ENCODE results near the gene GSG1. TPM values are rescaled to one million over a fixed set of nuclear protein-coding genes. Genes with fewer than 3 reads are reported as not detected.
"Not testable (repeated sequence)": the region's sequence is repeated elsewhere in the genome, so short reads cannot be mapped to it uniquely, and the experiment has no call there.

GSG1 gene
- total RNA-seq, 1 donor: 0.36 TPM

DNA sequence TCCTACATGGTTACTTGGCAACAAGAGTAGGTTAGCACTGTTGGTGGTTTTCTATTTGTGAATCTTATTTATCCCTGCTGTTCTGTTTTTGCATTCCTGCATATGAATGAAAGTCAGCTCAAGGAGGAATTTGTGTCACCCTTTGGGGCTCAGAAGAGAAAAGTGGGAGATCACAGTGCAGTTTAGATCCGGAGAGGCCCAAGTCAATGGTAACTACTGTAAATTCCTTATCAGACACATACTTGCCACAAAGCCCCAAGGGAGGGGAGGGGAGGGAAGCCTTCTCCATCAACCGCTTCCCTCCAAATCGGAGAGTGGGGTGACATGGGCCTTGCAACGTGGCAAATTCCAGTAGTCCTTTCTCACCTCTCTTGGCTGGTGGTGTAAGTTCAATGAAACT is 15.0 kb downstream of the GSG1 start:
- Histone ChIP-seq H3K4me2 (ENCODE audit: insufficient read depth, low read length) (no peak overlapping the region), H3K4me3 (ENCODE audit: insufficient read depth, low read length) (no peak overlapping the region), H3K79me2 (ENCODE audit: insufficient read depth, low read length) (no peaks in the 10 kb centered on the region), H3K36me3 (ENCODE audit: insufficient read depth, low read length) (no peaks in the 10 kb centered on the region), H4K20me1 (ENCODE audit: insufficient read depth, low read length) (no peaks in the 10 kb centered on the region), H2AFZ (ENCODE audit: low read length) (no peak overlapping the region), H3K27ac (ENCODE audit: low read depth, low read length) (no peak overlapping the region), H3K27me3 (ENCODE audit: insufficient read depth, low read length) (no peaks in the 10 kb centered on the region), H3K9me3 (ENCODE audit: low read depth, low read length) (no peaks in the 10 kb centered on the region), H3K4me1 (ENCODE audit: insufficient read depth, low read length) (peaks cover 7% of the 10 kb centered on the region)
- TF ChIP-seq, protein P1, sequence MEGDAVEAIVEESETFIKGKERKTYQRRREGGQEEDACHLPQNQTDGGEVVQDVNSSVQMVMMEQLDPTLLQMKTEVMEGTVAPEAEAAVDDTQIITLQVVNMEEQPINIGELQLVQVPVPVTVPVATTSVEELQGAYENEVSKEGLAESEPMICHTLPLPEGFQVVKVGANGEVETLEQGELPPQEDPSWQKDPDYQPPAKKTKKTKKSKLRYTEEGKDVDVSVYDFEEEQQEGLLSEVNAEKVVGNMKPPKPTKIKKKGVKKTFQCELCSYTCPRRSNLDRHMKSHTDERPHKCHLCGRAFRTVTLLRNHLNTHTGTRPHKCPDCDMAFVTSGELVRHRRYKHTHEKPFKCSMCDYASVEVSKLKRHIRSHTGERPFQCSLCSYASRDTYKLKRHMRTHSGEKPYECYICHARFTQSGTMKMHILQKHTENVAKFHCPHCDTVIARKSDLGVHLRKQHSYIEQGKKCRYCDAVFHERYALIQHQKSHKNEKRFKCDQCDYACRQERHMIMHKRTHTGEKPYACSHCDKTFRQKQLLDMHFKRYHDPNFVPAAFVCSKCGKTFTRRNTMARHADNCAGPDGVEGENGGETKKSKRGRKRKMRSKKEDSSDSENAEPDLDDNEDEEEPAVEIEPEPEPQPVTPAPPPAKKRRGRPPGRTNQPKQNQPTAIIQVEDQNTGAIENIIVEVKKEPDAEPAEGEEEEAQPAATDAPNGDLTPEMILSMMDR (IDR thresholded peaks at IDR 0.05; ENCODE audit: extremely low read depth, low read depth, low read length): no peak
- DNase-seq (ENCODE audit: insufficient read length, low spot score, missing footprints): no peak

DNA sequence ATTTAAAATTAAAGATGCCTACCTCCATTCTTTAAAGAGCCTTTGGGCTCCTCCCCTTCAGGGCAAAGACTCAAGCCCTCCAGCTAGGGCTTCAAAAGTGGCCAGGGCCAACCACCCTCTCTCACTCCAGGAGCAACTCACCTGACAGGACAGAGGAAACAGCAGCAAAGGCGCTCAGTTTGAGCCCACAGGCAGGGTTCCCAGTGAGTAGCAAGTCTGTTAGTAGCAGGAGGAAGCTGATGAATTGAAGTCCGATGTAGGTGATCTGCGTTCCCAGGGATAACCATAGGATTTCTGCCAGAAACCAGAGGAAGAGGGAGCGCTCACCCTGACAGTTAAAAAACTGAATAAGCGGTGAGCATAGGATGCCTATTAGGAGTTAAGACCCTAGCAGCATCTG is 15.7 kb downstream of the GSG1 start:
- DNase-seq (ENCODE audit: insufficient read length, low spot score, missing footprints): no peak
- no peaks in the 10 kb centered on the region for H3K27me3 ChIP-seq (ENCODE audit: insufficient read depth, low read length)
- H3K4me3 ChIP-seq (ENCODE audit: insufficient read depth, low read length): no peak overlapping the region
- no peaks in the 10 kb centered on the region for H4K20me1 ChIP-seq (ENCODE audit: insufficient read depth, low read length)
- H3K79me2 ChIP-seq (ENCODE audit: insufficient read depth, low read length): no peaks in the 10 kb centered on the region
- no peaks in the 10 kb centered on the region for H3K4me1 ChIP-seq (ENCODE audit: insufficient read depth, low read length)
- no peak overlapping the region for H2AFZ ChIP-seq (ENCODE audit: low read length)
- H3K27ac ChIP-seq (ENCODE audit: low read depth, low read length): no peak overlapping the region
- H3K9me3 ChIP-seq (ENCODE audit: low read depth, low read length): no peaks in the 10 kb centered on the region
- TF ChIP-seq, protein P1 (IDR thresholded peaks at IDR 0.05; ENCODE audit: extremely low read depth, low read depth, low read length): no peak
- no peak overlapping the region for H3K4me2 ChIP-seq (ENCODE audit: insufficient read depth, low read length)
- no peaks in the 10 kb centered on the region for H3K36me3 ChIP-seq (ENCODE audit: insufficient read depth, low read length)

DNA sequence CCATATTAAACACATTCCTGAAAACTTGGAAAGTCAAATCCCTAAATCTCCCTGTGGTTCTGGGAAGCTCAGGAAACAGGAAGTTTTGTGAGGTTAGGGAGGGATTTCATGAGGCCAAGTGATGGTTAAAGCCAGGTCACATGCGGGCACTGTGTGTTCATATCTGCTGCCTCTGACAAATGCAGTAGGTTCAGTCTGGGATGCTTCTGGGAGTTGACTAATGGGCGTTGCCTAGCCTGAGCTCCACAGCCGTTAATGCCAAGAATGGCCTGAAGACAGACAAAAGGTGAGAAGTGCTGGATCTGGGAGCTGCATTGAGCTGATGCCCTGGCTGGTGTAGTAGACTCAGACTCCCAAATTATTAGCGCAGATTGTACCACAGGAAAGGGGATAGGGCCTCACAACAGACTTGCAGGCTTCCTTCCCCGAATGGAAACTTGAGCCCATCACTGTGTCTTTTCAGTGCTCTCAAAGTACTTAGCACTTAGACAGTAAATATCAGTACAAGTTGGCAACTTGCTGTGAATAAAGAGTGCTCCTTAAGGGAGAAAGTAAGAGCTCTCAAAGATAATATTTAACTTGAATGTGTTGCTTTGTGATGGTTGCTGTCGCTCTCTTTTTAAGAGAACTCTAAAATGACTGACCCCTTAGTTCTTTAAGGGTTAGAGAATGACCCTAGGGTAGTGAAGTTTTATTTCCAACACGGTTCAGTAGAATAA is 17.3 kb downstream of the GSG1 start:
- no peaks in the 10 kb centered on the region for H3K27me3 ChIP-seq (ENCODE audit: insufficient read depth, low read length)
- TF ChIP-seq, protein P1 (IDR thresholded peaks at IDR 0.05; ENCODE audit: extremely low read depth, low read depth, low read length): no peak
- no peaks in the 10 kb centered on the region for H3K9me3 ChIP-seq (ENCODE audit: low read depth, low read length)
- H3K4me1 ChIP-seq (ENCODE audit: insufficient read depth, low read length): no peaks in the 10 kb centered on the region
- no peak overlapping the region for H3K27ac ChIP-seq (ENCODE audit: low read depth, low read length)
- no peak overlapping the region for H2AFZ ChIP-seq (ENCODE audit: low read length)
- no peaks in the 10 kb centered on the region for H3K36me3 ChIP-seq (ENCODE audit: insufficient read depth, low read length)
- no peak overlapping the region for H3K4me2 ChIP-seq (ENCODE audit: insufficient read depth, low read length)
- DNase-seq (ENCODE audit: insufficient read length, low spot score, missing footprints): no peak
- H4K20me1 ChIP-seq (ENCODE audit: insufficient read depth, low read length): no peaks in the 10 kb centered on the region
- no peaks in the 10 kb centered on the region for H3K79me2 ChIP-seq (ENCODE audit: insufficient read depth, low read length)
- H3K4me3 ChIP-seq (ENCODE audit: insufficient read depth, low read length): no peak overlapping the region

DNA sequence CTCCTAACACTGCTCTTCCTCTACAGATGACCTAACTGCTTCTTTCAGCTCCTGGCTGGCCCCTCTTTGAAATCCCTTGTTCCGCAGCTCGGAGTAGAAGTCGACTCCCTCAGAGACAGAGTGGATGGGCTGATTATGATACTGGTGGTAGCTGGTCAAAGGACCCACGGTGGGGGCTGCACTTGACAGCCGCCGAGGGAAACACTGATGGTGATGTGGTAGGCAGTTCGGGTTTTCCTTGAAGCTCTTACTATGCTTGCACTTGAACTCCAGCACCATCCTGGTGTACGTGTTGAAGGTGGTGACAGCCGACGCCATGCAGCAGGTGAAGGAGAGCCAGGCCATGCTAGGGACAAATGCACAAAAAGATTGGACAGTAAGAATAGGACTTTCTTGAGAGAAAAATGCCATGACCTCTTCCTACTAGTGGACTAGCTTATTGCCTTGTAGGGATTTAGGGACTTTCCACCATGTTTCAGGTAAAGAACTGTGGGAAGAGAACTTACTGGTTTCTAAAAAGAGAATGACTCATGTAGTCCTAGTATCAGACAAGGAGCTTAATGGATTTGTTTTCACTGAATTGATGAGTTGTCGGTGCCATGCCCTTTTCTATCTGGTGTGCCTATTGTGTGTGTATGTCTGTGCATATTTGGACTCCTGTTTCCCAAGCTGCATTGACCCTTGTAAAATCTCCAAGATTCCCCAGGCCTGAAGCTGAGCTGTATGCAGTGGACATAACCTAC is 18.4 kb downstream of the GSG1 start:
- Histone ChIP-seq H3K79me2 (ENCODE audit: insufficient read depth, low read length) (no peaks in the 10 kb centered on the region), H2AFZ (ENCODE audit: low read length) (no peak overlapping the region), H3K27me3 (ENCODE audit: insufficient read depth, low read length) (no peaks in the 10 kb centered on the region), H3K4me2 (ENCODE audit: insufficient read depth, low read length) (no peak overlapping the region), H3K4me3 (ENCODE audit: insufficient read depth, low read length) (no peak overlapping the region), H3K4me1 (ENCODE audit: insufficient read depth, low read length) (no peaks in the 10 kb centered on the region), H3K27ac (ENCODE audit: low read depth, low read length) (no peak overlapping the region), H3K9me3 (ENCODE audit: low read depth, low read length) (no peaks in the 10 kb centered on the region), H3K36me3 (ENCODE audit: insufficient read depth, low read length) (no peaks in the 10 kb centered on the region), H4K20me1 (ENCODE audit: insufficient read depth, low read length) (no peaks in the 10 kb centered on the region)
- TF ChIP-seq, protein P1 (IDR thresholded peaks at IDR 0.05; ENCODE audit: extremely low read depth, low read depth, low read length): no peak
- no peak for DNase-seq (ENCODE audit: insufficient read length, low spot score, missing footprints)

DNA sequence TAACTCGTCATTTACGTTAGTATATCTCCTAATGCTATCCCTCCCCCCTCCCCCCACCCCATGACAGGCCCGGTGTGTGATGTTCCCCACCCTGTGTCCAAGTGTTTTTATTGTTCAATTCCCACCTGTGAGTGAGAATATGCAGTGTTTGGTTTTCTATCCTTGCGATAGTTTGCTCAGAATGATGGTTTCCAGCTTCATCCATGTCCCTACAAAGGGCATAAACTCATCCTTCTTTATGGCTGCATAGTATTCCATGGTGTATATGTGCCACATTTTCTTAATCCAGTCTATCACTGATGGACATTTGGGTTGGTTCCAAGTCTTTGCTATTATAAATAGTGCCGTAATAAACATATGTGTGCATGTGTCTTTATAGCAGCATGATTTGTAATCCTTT is 19.8 kb downstream of the GSG1 start:
- H4K20me1 ChIP-seq (ENCODE audit: insufficient read depth, low read length); H2AFZ ChIP-seq (ENCODE audit: low read length); H3K27me3 ChIP-seq (ENCODE audit: insufficient read depth, low read length); H3K9me3 ChIP-seq (ENCODE audit: low read depth, low read length); H3K4me3 ChIP-seq (ENCODE audit: insufficient read depth, low read length); H3K4me1 ChIP-seq (ENCODE audit: insufficient read depth, low read length); H3K36me3 ChIP-seq (ENCODE audit: insufficient read depth, low read length); DNase-seq (ENCODE audit: insufficient read length, low spot score, missing footprints); H3K79me2 ChIP-seq (ENCODE audit: insufficient read depth, low read length); H3K4me2 ChIP-seq (ENCODE audit: insufficient read depth, low read length); H3K27ac ChIP-seq (ENCODE audit: low read depth, low read length): not testable (repeated sequence)

Measured in osteoblast (primary cell).